Naive B cell (primary cell): ENCODE results near the gene SUMO3. TPM values are rescaled to one million over a fixed set of nuclear protein-coding genes. Genes with fewer than 3 reads are reported as not detected.
"Not testable (repeated sequence)": the region's sequence is repeated elsewhere in the genome, so short reads cannot be mapped to it uniquely, and the experiment has no call there.

Experiments
- ATAC-seq, 2 donors: fragments of 150-1000 bp; cut with Tn5 transposase; 2 replicates each; pipeline ENCODE4 v1.10.0; 2021; ENCODE audit warnings: low read depth in 2 of 2, mild to moderate bottlenecking in 2 of 2, moderate library complexity in 2 of 2
- DNase-seq: peaks from one replicate; pipeline ENCODE4 v3.0.0; 2022
- H3K27ac Mint-ChIP-seq, 6 donors: one replicate each; pipeline ENCODE4 v1.8.0; 2020 to 2022; ENCODE audit warnings: mild to moderate bottlenecking in 6 of 6, mixed read lengths in 6 of 6, moderate library complexity in 5 of 6, inconsistent platforms in 2 of 6
- H3K27me3 Mint-ChIP-seq, 3 donors: one replicate each; pipeline ENCODE4 v1.8.0; 2021 to 2022; ENCODE audit warnings: mixed read lengths in 3 of 3, mild to moderate bottlenecking in 1 of 3
- H3K36me3 Mint-ChIP-seq, 2 donors: one replicate each; pipeline ENCODE4 v1.8.0; 2020 to 2022; ENCODE audit warnings: mixed read lengths in 2 of 2, inconsistent platforms in 1 of 2, mild to moderate bottlenecking in 1 of 2
- H3K4me1 Mint-ChIP-seq, 3 donors: one replicate each; pipeline ENCODE4 v1.8.0; 2020 to 2022; ENCODE audit warnings: mixed read lengths in 3 of 3, inconsistent platforms in 1 of 3, mild to moderate bottlenecking in 1 of 3, moderate library complexity in 1 of 3
- H3K4me3 Mint-ChIP-seq, 8 donors: one replicate each; pipeline ENCODE4 v1.8.0; 2020 to 2022; ENCODE audit warnings: mild to moderate bottlenecking in 8 of 8, mixed read lengths in 8 of 8, moderate library complexity in 8 of 8, inconsistent platforms in 2 of 8
- H3K9me3 Mint-ChIP-seq, 7 donors: one replicate each; pipeline ENCODE4 v1.8.0; 2020 to 2022; ENCODE audit warnings: mixed read lengths in 7 of 7, mild to moderate bottlenecking in 5 of 7, inconsistent platforms in 2 of 7, moderate library complexity in 1 of 7
- polyA plus RNA-seq, 6 donors: library from polyadenylated mRNA; unstranded; fragments of 300-500 nt; fragmentation: Illumina TruSeq; gene quantifications; one replicate each; pipeline ENCODE4 v1.2.3, GENCODE V29; 2021; ENCODE audit warnings: low read depth in 6 of 6

Gene SUMO3
- polyA plus RNA-seq, 6 donors from 2014 or later: 71.2 to 100 (median 79.5) TPM

GRCh38 chr21:44832516-44833255, 14.8 kb upstream of the SUMO3 start:
- Mint-ChIP-seq H3K36me3 (peaks cover 12 to 14% of the 10 kb centered on the region in 2 donors), H3K4me3 (peak overlapping the region in 1 of 8 donors; percentile 47), H3K9me3 (peaks cover 8 to 20% (median 10%) of the 10 kb centered on the region in 7 donors), H3K4me1 (peaks cover 10 to 23% (median 14%) of the 10 kb centered on the region in 3 donors), H3K27ac (peak overlapping the region in 1 of 6 donors; percentile 39)
- not testable (repeated sequence) for DNase-seq, H3K27me3 Mint-ChIP-seq, ATAC-seq

DNA sequence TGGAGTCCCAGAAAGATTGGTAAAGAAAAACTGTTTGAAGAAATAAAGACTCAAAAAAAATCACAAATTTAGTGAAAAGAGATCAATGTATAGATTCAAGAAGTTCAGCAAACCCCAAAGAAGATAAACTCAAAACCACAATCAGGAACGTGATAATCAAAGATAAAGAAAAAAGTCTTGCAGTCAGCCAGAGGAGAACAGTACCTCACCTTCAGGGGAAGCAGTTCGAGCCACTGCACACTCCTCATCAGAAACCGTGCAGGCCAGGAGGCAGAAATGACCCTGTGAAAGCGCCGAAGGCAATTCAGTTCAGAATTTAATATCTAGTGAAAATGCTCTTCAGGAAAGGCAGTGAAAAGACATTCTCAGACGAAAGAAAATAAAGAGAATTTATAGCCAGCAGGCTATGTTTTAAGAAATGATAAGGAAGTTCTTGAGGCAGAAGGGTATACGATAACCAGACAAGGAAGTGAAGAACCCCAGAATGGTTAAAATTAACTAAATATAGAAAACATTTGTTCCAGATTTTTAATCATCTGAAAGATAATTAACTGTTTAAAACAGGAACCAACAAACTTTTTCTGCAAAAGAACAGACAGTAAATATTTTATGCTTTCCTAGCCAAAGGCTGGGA, 13.5 kb upstream of the SUMO3 start:
- DNase-seq: no peak
- H3K4me1 Mint-ChIP-seq: peaks cover 10 to 23% (median 14%) of the 10 kb centered on the region in 3 donors
- peaks cover 17 to 20% of the 10 kb centered on the region in 2 donors for H3K36me3 Mint-ChIP-seq
- peaks cover 0 to 7% (median 0%) of the 10 kb centered on the region in 3 donors for H3K27me3 Mint-ChIP-seq
- peak overlapping the region in 7 of 8 donors; percentile 49 to 75 (median 58) for H3K4me3 Mint-ChIP-seq
- peak; percentile 47 for ATAC-seq
- peak overlapping the region in 3 of 6 donors; percentile 2 to 91 (median 51) for H3K27ac Mint-ChIP-seq
- peaks cover 13 to 28% (median 17%) of the 10 kb centered on the region in 7 donors for H3K9me3 Mint-ChIP-seq

GRCh38 chr21:44829507-44830092, 11.7 kb upstream of the SUMO3 start:
- peak overlapping the region in 1 of 8 donors; percentile 3 for H3K4me3 Mint-ChIP-seq
- no peak for ATAC-seq
- peaks cover 17 to 20% of the 10 kb centered on the region in 2 donors for H3K36me3 Mint-ChIP-seq
- peaks cover 0 to 7% (median 0%) of the 10 kb centered on the region in 3 donors for H3K27me3 Mint-ChIP-seq
- DNase-seq: no peak
- peaks cover 10 to 23% (median 14%) of the 10 kb centered on the region in 3 donors for H3K4me1 Mint-ChIP-seq
- H3K27ac Mint-ChIP-seq: no peak overlapping the region
- peaks cover 13 to 28% (median 17%) of the 10 kb centered on the region in 7 donors for H3K9me3 Mint-ChIP-seq

DNA sequence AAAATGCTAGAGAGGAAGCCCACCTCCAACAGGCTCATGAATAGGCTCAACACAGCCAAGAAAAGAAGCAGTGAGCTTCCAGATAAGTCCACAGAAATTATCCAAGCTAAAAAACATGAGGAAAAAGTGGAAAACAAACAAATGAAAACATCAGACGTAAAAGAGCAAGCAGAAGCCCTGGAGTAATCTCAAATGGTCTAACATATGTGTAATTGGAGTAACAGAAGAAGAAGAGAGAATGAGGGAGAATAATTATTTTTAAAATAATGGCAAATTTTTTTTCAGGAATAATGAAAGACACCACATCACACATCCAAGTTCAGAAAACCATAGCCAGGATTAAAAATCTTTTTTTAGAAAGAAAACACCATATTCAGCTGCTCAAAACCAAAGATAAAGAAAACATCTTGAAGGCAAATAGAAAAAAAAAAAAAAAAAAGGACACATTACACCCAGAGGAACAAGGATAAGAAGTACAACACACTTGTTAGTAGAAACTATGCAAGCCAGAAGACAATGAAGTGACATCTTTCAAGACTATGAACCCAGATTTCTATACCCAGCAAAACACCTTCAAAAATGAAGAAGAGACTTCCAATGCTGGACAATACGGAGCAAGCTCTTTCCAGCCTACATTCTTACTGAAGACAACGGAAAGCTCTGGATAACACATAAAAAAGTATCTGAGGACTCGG, 10.6 kb upstream of the SUMO3 start:
- H3K9me3 Mint-ChIP-seq: peaks cover 16 to 33% (median 19%) of the 10 kb centered on the region in 7 donors
- DNase-seq: no peak
- H3K4me3 Mint-ChIP-seq: peak overlapping the region in 1 of 8 donors; percentile 45
- peaks cover 0 to 7% (median 4%) of the 10 kb centered on the region in 3 donors for H3K27me3 Mint-ChIP-seq
- H3K36me3 Mint-ChIP-seq: peaks cover 21 to 26% of the 10 kb centered on the region in 2 donors
- no peak for ATAC-seq
- peak overlapping the region in 2 of 6 donors; percentile 2 to 37 for H3K27ac Mint-ChIP-seq
- H3K4me1 Mint-ChIP-seq: peaks cover 10 to 23% (median 14%) of the 10 kb centered on the region in 3 donors

DNA sequence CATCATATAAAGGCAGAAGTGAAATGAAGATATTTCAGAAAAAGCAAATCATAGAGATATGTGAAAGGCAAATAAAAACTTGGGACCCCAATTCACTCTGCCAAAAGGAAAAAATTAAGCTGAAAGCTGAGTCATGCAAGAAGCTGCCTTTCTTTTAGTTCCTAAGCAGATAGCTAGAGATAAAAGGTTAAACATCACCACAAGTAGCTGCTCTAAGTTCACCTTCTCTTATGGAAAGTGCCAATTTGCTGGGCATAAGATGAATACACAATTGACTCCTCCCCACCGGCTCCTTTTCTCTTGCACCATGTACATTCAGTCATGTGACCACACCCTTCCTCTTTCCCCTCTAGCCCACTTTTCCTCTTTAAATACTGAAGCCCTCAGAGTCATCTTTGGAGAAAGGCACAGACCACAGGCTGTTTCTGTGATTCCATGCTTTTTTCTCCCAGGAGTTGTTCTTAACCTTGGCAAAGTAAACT, 5.4 kb upstream of the SUMO3 start:
- H3K27me3 Mint-ChIP-seq: peaks cover 0 to 7% (median 4%) of the 10 kb centered on the region in 3 donors
- H3K4me3 Mint-ChIP-seq: peak overlapping the region in 1 of 8 donors; percentile 59
- H3K9me3 Mint-ChIP-seq: peaks cover 18 to 37% (median 30%) of the 10 kb centered on the region in 7 donors
- no peak for ATAC-seq
- DNase-seq: no peak
- H3K4me1 Mint-ChIP-seq: no peaks in the 10 kb centered on the region
- H3K27ac Mint-ChIP-seq: peak overlapping the region in 1 of 6 donors; percentile 41
- H3K36me3 Mint-ChIP-seq: peaks cover 15 to 23% of the 10 kb centered on the region in 2 donors

- Mint-ChIP-seq H3K27me3 (peaks cover 0 to 7% (median 4%) of the 10 kb centered on the region in 3 donors), H3K27ac (no peak overlapping the region), H3K4me3 (peak overlapping the region in 1 of 8 donors; percentile 59), H3K36me3 (peaks cover 9 to 17% of the 10 kb centered on the region in 2 donors), H3K9me3 (peaks cover 14 to 31% (median 25%) of the 10 kb centered on the region in 7 donors), H3K4me1 (no peaks in the 10 kb centered on the region)
- DNase-seq (no peak), ATAC-seq (no peak)
These were observed 4.8 kb upstream of the SUMO3 start for GRCh38 chr21:44822484-44823178.

DNA sequence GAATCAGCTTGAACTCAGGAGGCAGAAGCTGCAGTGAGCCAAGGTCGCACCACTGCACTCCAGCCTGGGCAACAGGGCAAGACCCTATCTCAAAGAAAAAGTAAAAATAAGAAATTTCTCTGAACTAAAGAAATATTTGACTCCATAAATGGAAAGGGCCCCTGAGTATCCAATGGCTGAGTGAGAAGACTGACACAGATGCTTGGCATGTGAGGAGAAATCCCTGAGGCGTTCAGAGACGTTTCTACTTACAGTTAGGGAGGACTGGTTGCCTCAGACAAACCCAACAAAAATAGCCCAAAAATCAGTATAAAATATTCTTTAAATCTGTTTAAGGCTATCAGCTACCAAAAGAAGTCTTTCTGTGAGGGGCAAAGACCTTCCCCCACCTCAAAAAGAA, 3.0 kb upstream of the SUMO3 start:
- Mint-ChIP-seq H3K9me3 (peaks cover 9 to 24% (median 20%) of the 10 kb centered on the region in 7 donors), H3K27ac (no peak overlapping the region), H3K4me3 (peak overlapping the region in 2 of 8 donors; percentile 20 to 78), H3K36me3 (peaks cover 4 to 11% of the 10 kb centered on the region in 2 donors), H3K27me3 (peaks cover 0 to 4% (median 0%) of the 10 kb centered on the region in 3 donors), H3K4me1 (peaks cover 10 to 14% (median 10%) of the 10 kb centered on the region in 3 donors)
- ATAC-seq (no peak), DNase-seq (no peak)

- Mint-ChIP-seq H3K27ac (peak overlapping the region in 4 of 6 donors; percentile 45 to 87 (median 63)), H3K36me3 (peaks cover 4 to 11% of the 10 kb centered on the region in 2 donors)
These were observed 1.7 kb upstream of the SUMO3 start for GRCh38 chr21:44819283-44820243.

DNA sequence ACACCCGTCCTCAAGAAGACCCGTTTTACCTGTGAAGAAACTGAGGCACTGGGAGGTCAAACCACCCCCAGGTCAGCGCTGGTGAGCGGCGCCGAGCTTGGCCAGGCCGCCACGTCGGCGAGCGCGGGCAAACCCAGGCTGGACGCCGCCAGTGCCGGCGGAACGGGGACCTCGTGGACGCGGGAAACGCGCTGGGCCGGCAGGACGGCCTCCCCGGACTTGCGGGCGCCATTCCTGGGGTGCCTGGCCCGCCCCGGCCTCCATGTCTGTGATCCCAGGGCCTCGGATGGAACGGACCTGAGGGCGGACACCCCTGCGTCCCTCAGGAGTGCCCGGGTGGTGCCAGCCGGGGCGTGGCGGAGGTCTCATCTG, 764 bp upstream of the SUMO3 start:
- no peak for DNase-seq
- Mint-ChIP-seq H3K27ac (peak overlapping the region in 3 of 6 donors; percentile 45 to 74 (median 72)), H3K4me1 (peaks cover 10 to 35% (median 22%) of the 10 kb centered on the region in 3 donors)

More at GRCh38 chr21:44819283-44820243, 1.7 kb upstream of the SUMO3 start:
- ATAC-seq: no peak
- peak overlapping the region; percentile 50 to 88 (median 75) for H3K4me3 Mint-ChIP-seq
- no peak for DNase-seq
- peaks cover 10 to 26% (median 22%) of the 10 kb centered on the region in 3 donors for H3K4me1 Mint-ChIP-seq
- H3K9me3 Mint-ChIP-seq: peaks cover 9 to 24% (median 20%) of the 10 kb centered on the region in 7 donors
- peaks cover 0 to 4% (median 0%) of the 10 kb centered on the region in 3 donors for H3K27me3 Mint-ChIP-seq

GRCh38 chr21:44817506-44817880, 369 bp downstream of the SUMO3 start:
- Mint-ChIP-seq H3K9me3 (peaks cover 3 to 9% (median 7%) of the 10 kb centered on the region in 7 donors), H3K4me1 (peaks cover 14 to 43% (median 22%) of the 10 kb centered on the region in 3 donors), H3K4me3 (peak overlapping the region; percentile 33 to 83 (median 66)), H3K27ac (peak overlapping the region in 1 of 6 donors; percentile 45), H3K36me3 (peaks cover 0 to 8% of the 10 kb centered on the region in 2 donors), H3K27me3 (no peaks in the 10 kb centered on the region)
- DNase-seq (peak; percentile 85), ATAC-seq (peak; percentile 73 to 76)

More for the DNA sequence above, 764 bp upstream of the SUMO3 start:
- ATAC-seq: no peak
- Mint-ChIP-seq H3K36me3 (peaks cover 2 to 6% of the 10 kb centered on the region in 2 donors), H3K27me3 (peaks cover 0 to 1% (median 0%) of the 10 kb centered on the region in 3 donors), H3K4me3 (peak overlapping the region; percentile 57 to 88 (median 77)), H3K9me3 (peaks cover 7 to 20% (median 18%) of the 10 kb centered on the region in 7 donors)
